ENCODE results near the gene PANK3. TPM values are rescaled to one million over a fixed set of nuclear protein-coding genes. Genes with fewer than 3 reads are reported as not detected.

PANK3 gene
- total RNA-seq, 1 experiment from 2014 or later: 79.7 TPM

- intact Hi-C loops (cut with micrococcal nuclease; ENCODE audit: unreplicated experiment) (no loop called here), in situ Hi-C loops (cut with HindIII; ENCODE audit: low pct_unique_long_range_greater_than_20kb, low sequenced_read_pairs) (no loop called here)
- Histone ChIP-seq H3K36me3 (ENCODE audit: control insufficient read depth, insufficient read depth, low read length) (no peaks in the 10 kb centered on the region), H3K27me3 (ENCODE audit: control insufficient read depth, insufficient read depth, low read length) (no peaks in the 10 kb centered on the region), H3K27ac (ENCODE audit: low read length) (no peak overlapping the region), H3K9me3 (ENCODE audit: control insufficient read depth, insufficient read depth, low read depth, low read length) (no peaks in the 10 kb centered on the region), H3K4me1 (ENCODE audit: control insufficient read depth, insufficient read depth, low read length) (no peaks in the 10 kb centered on the region), H3K4me3 (ENCODE audit: low read depth in 2 of 2, low read length in 2 of 2) (no peak overlapping the region)
- ChIA-PET CTCF (no interaction called here), POLR2A (interaction anchor here (0.6 kb wide), 1 partner anchor 14 kb away, joined by 3 read pairs; no protein-coding TSS in a partner anchor)
- no peak for DNase-seq (ENCODE audit: low read depth, low spot score)
- TF ChIP-seq TCF7L2 (IDR thresholded peaks at IDR 0.05; ENCODE audit: low read depth, low read length) (no peak), CTCF (IDR thresholded peaks at IDR 0.05) (no peak), POLR2AphosphoS5 (IDR thresholded peaks at IDR 0.05; ENCODE audit: low read depth, low read length) (no peak), SIN3A (IDR thresholded peaks at IDR 0.05; ENCODE audit: borderline replicate concordance, insufficient read depth, low read depth, low read length) (no peak), REST (IDR thresholded peaks at IDR 0.05; ENCODE audit: insufficient read depth in 1 of 2, low read depth in 2 of 2, low read length in 1 of 2) (no peak)
- no TSS peak for BruUV-seq (replicated peaks)
- no peak for ATAC-seq
Measured at GRCh38 chr5:168525856-168526255, 53.3 kb downstream of the PANK3 start.

GRCh38 chr5:168513861-168514428 lies 65.2 kb downstream of the PANK3 start:
- no peak overlapping the region for H3K4me3 ChIP-seq (ENCODE audit: low read depth in 2 of 2, low read length in 2 of 2)
- in situ Hi-C loops (cut with HindIII; ENCODE audit: low pct_unique_long_range_greater_than_20kb, low sequenced_read_pairs): no loop called here
- POLR2A ChIA-PET: no interaction called here
- DNase-seq (ENCODE audit: low read depth, low spot score): no peak
- CTCF ChIA-PET: interaction anchor here (0.5 kb wide), 1 partner anchor 433 kb away, joined by 4 read pairs; no protein-coding TSS in a partner anchor
- intact Hi-C loops (cut with micrococcal nuclease; ENCODE audit: unreplicated experiment): no loop called here
- peaks cover 50% of the 10 kb centered on the region for H3K36me3 ChIP-seq (ENCODE audit: control insufficient read depth, insufficient read depth, low read length)
- no peaks in the 10 kb centered on the region for H3K27me3 ChIP-seq (ENCODE audit: control insufficient read depth, insufficient read depth, low read length)
- no peaks in the 10 kb centered on the region for H3K4me1 ChIP-seq (ENCODE audit: control insufficient read depth, insufficient read depth, low read length)
- TF ChIP-seq POLR2AphosphoS5 (IDR thresholded peaks at IDR 0.05; ENCODE audit: low read depth, low read length): no peak
- no peak for TF ChIP-seq TCF7L2 (IDR thresholded peaks at IDR 0.05; ENCODE audit: low read depth, low read length)
- no peak for TF ChIP-seq REST (IDR thresholded peaks at IDR 0.05; ENCODE audit: insufficient read depth in 1 of 2, low read depth in 2 of 2, low read length in 1 of 2)
- TF ChIP-seq SIN3A (IDR thresholded peaks at IDR 0.05; ENCODE audit: borderline replicate concordance, insufficient read depth, low read depth, low read length): no peak
- TF ChIP-seq CTCF (IDR thresholded peaks at IDR 0.05): no peak
- ATAC-seq: no peak
- peaks cover 6% of the 10 kb centered on the region; the same call in 1 of the 2 replicates for H3K9me3 ChIP-seq (ENCODE audit: control insufficient read depth, insufficient read depth, low read depth, low read length)
- no TSS peak for BruUV-seq (replicated peaks)
- H3K27ac ChIP-seq (ENCODE audit: low read length): no peak overlapping the region
